SK-N-SH (cell line): ENCODE data around the gene WWOX. TPM values are rescaled to one million over a fixed set of nuclear protein-coding genes. Genes with fewer than 3 reads are reported as not detected.

ENCODE experiments used
- CTCF ChIA-PET: fragments of 300-600, 350-600 bp; formaldehyde crosslinking; extraction: SDS; loops from one replicate; lab custom pipeline; 2021; lab: Yijun Ruan, JAX
- POLR2A ChIA-PET: fragments of 350-600 bp; sonication (Branson Sonifier 250); formaldehyde crosslinking; extraction: SDS; loops from one replicate; lab custom pipeline; 2020; ENCODE audit warnings: antibody characterized with exemption, inconsistent platforms; lab: Yijun Ruan, JAX
- DNase-seq: peaks from one replicate; pipeline ENCODE4 v3.0.0; 2012
- H2AFZ ChIP-seq: fragments of 200-600 bp; sonication (generic); 2 replicates; pipeline ENCODE4 v1.8.1; 2016; ENCODE audit warnings: antibody characterized with exemption, mild to moderate bottlenecking, low read depth
- H3F3A ChIP-seq: fragments of 200-600 bp; sonication (generic); replicated peaks from 2 replicates; pipeline ENCODE3; 2016; ENCODE audit warnings: antibody characterized with exemption, mild to moderate bottlenecking; ENCODE audit not compliant: insufficient read depth
- H3K27ac ChIP-seq, 2 experiments: fragments of 200-500 bp in 1 of 2; fragments of 200-600 bp in 1 of 2; sonication (Bioruptor generic) in 1 of 2; sonication (generic), shearing (Covaris generic) in 1 of 2; 2 replicates each; pipeline versions ENCODE4 v1.5.1 to v1.6.1; 2014 to 2016; ENCODE audit warnings: low read depth in 2 of 2, inconsistent platforms in 1 of 2, low read length in 1 of 2, mild to moderate bottlenecking in 1 of 2, mixed read lengths in 1 of 2
- H3K27me3 ChIP-seq: fragments of 200-600 bp; sonication (generic), shearing (Covaris generic); 2 replicates; pipeline ENCODE4 v1.6.1; 2016; ENCODE audit warnings: mixed run types; ENCODE audit not compliant: insufficient read depth
- H3K36me3 ChIP-seq, 2 experiments: fragments of 200-500 bp in 1 of 2; fragments of 200-600 bp in 1 of 2; sonication (Bioruptor generic) in 1 of 2; sonication (generic) in 1 of 2; replicated peaks in 1 of 2; 2 replicates each; pipeline versions ENCODE3 to v1.5.1; 2014 to 2016; ENCODE audit warnings: low read length in 1 of 2, mild to moderate bottlenecking in 1 of 2; ENCODE audit not compliant: insufficient read depth in 2 of 2, control insufficient read depth in 1 of 2
- H3K4me1 ChIP-seq, 2 experiments: fragments of 200-500 bp in 1 of 2; fragments of 200-600 bp in 1 of 2; sonication (Bioruptor generic) in 1 of 2; sonication (generic), shearing (Covaris generic) in 1 of 2; 2 replicates each; pipeline versions ENCODE4 v1.5.1 to v1.6.1; 2014 to 2016; ENCODE audit warnings: low read depth in 1 of 2, low read length in 1 of 2, mixed run types in 1 of 2; ENCODE audit not compliant: insufficient read depth in 2 of 2, control insufficient read depth in 1 of 2
- H3K4me2 ChIP-seq: fragments of 200-600 bp; sonication (generic), shearing (Covaris generic); 2 replicates; pipeline ENCODE4 v1.6.1; 2017; ENCODE audit warnings: mixed run types
- H3K4me3 ChIP-seq, 2 experiments: fragments of 200-500 bp in 1 of 2; fragments of 200-600 bp in 1 of 2; sonication (Bioruptor generic) in 1 of 2; sonication (generic), shearing (Covaris generic) in 1 of 2; 2 replicates each; pipeline versions ENCODE4 v1.5.1 to v1.8.1; 2014 to 2016; ENCODE audit warnings: low read depth in 2 of 2, inconsistent platforms in 1 of 2, low read length in 1 of 2, mild to moderate bottlenecking in 1 of 2, mixed read lengths in 1 of 2, moderate library complexity in 1 of 2
- H3K79me2 ChIP-seq: fragments of 200-600 bp; sonication (generic); 2 replicates; pipeline ENCODE4 v1.8.1; 2017; ENCODE audit warnings: mild to moderate bottlenecking; ENCODE audit not compliant: insufficient read depth
- H3K9ac ChIP-seq: fragments of 200-600 bp; sonication (generic); 2 replicates; pipeline ENCODE4 v1.6.1; 2017; ENCODE audit warnings: mixed run types
- H3K9me2 ChIP-seq: fragments of 200-600 bp; sonication (generic); 2 replicates; pipeline ENCODE4 v1.6.1; 2017; ENCODE audit warnings: mixed run types
- H3K9me3 ChIP-seq: fragments of 200-600 bp; sonication (generic); 2 replicates; pipeline ENCODE4 v1.6.1; 2017; ENCODE audit warnings: mixed run types, mild to moderate bottlenecking, moderate library complexity
- H4K20me1 ChIP-seq: fragments of 200-600 bp; sonication (generic); 2 replicates; pipeline ENCODE4 v1.6.1; 2017; ENCODE audit warnings: mild to moderate bottlenecking, mixed run types; ENCODE audit not compliant: insufficient read depth
- CHD2 ChIP-seq: fragments of 150-350 bp; IDR thresholded peaks from 2 replicates; pipeline ENCODE4 v1.6.1; 2018; ENCODE audit warnings: low read length; ENCODE audit not compliant: partially characterized antibody
- EP300 ChIP-seq, 2 experiments: IDR thresholded peaks; 2 replicates each; pipeline versions ENCODE4 v1.4.0 to v1.6.1; 2012; ENCODE audit warnings: borderline replicate concordance in 1 of 2, low read depth in 1 of 2, low read length in 1 of 2
- EZH2phosphoT487 ChIP-seq: fragments of 200-600 bp; sonication (generic); IDR thresholded peaks from 2 replicates; pipeline ENCODE4 v1.6.1; 2017; ENCODE audit warnings: low read depth, mixed run types, mild to moderate bottlenecking, antibody characterized with exemption, moderate library complexity, borderline replicate concordance
- FOXM1 ChIP-seq: IDR thresholded peaks from 2 replicates; pipeline ENCODE4 v1.4.0; 2012; ENCODE audit warnings: low read depth, mild to moderate bottlenecking
- IRF3 ChIP-seq: fragments of 150-350 bp; IDR thresholded peaks from 2 replicates; pipeline ENCODE4 v1.6.1; 2016; ENCODE audit warnings: mild to moderate bottlenecking, low read depth, low read length
- JUND ChIP-seq: IDR thresholded peaks from 2 replicates; pipeline ENCODE4 v1.4.0; 2012
- NFIC ChIP-seq: IDR thresholded peaks from 2 replicates; pipeline ENCODE4 v1.4.0; 2012; ENCODE audit warnings: borderline replicate concordance
- NRF1 ChIP-seq: IDR thresholded peaks from 2 replicates; pipeline ENCODE4 v1.6.1; 2012; ENCODE audit warnings: low read depth, mild to moderate bottlenecking, low read length
- RFX5 ChIP-seq: IDR thresholded peaks from 2 replicates; pipeline ENCODE4 v1.6.1; 2012; ENCODE audit warnings: mild to moderate bottlenecking, improper control_type of control experiment, low read length
- TCF12 ChIP-seq: IDR thresholded peaks from 2 replicates; pipeline ENCODE4 v1.4.0; 2012
- TEAD4 ChIP-seq: IDR thresholded peaks from 2 replicates; pipeline ENCODE4 v1.4.0; 2012; ENCODE audit warnings: mild to moderate bottlenecking, borderline replicate concordance; ENCODE audit not compliant: insufficient read depth
- WGBS: methylation state at CpG from one replicate; pipeline ENCODE4 v1.1.6; 2017; ENCODE audit warnings: low lambda C conversion rate; 5-methylcytosine and 5-hydroxymethylcytosine counted together
- polyA plus RNA-seq, 3 experiments: library from polyadenylated mRNA; depleted of rRNA; stranded (reverse); fragments of >200 nt; gene quantifications; 2 replicates each; pipeline ENCODE4 v1.2.3, GENCODE V29; 2012

Gene WWOX
- polyA plus RNA-seq, 1 of the 3 experiments (the other 2 are of a cell fraction) = 10.8 TPM

- Histone ChIP-seq H3K9me2 (no peaks in the 10 kb centered on the region), H3K9me3 (no peaks in the 10 kb centered on the region), H3K4me3 (no peak overlapping the region), H3K27ac (no peak overlapping the region), H2AFZ (no peak overlapping the region), H3K36me3 (no peaks in the 10 kb centered on the region), H3K9ac (no peak overlapping the region), H4K20me1 (no peaks in the 10 kb centered on the region), H3K4me1 (peaks cover 0 to 3% of the 10 kb centered on the region in 2 experiments; a peak in 1 of 4 replicates), H3K79me2 (no peaks in the 10 kb centered on the region), H3K4me2 (no peak overlapping the region), H3F3A (no peaks in the 10 kb centered on the region), H3K27me3 (no peaks in the 10 kb centered on the region)
- ChIA-PET CTCF (interaction anchor here (1.3 kb wide), 1 partner anchor 122 kb away, joined by 3 read pairs; no protein-coding TSS in a partner anchor), POLR2A (no interaction called here)
- no peak for DNase-seq
- WGBS = 53% methylated on average over 3 of the region's 3 CpGs
- no peak for TF ChIP-seq NRF1
- TF ChIP-seq FOXM1 = no peak
- TF ChIP-seq CHD2 = no peak
- no peak for TF ChIP-seq JUND
- no peak for TF ChIP-seq NFIC
- no peak for TF ChIP-seq RFX5
- TF ChIP-seq EZH2phosphoT487 = no peak
- TF ChIP-seq IRF3 = no peak
Observed at GRCh38 chr16:78648517-78648916, 549.1 kb downstream of the WWOX start.

- Histone ChIP-seq H3K36me3 (no peaks in the 10 kb centered on the region), H3F3A (no peaks in the 10 kb centered on the region), H3K27ac (no peak overlapping the region), H3K9ac (no peak overlapping the region), H4K20me1 (no peaks in the 10 kb centered on the region), H3K79me2 (no peaks in the 10 kb centered on the region), H3K4me2 (no peak overlapping the region), H3K9me3 (no peaks in the 10 kb centered on the region), H3K27me3 (no peaks in the 10 kb centered on the region), H3K4me1 (peaks cover 0 to 8% of the 10 kb centered on the region in 2 experiments; a peak in 2 of 4 replicates), H2AFZ (no peak overlapping the region), H3K9me2 (no peaks in the 10 kb centered on the region), H3K4me3 (no peak overlapping the region)
- DNase-seq = no peak
- 40% methylated on average over 8 of the region's 8 CpGs for WGBS
- POLR2A ChIA-PET = no interaction called here
- no peak for TF ChIP-seq TEAD4
- TF ChIP-seq TCF12 = no peak
- TF ChIP-seq EP300 (IDR thresholded peaks at IDR 0.05; ENCODE audit: borderline replicate concordance in 1 of 2, low read depth in 1 of 2, low read length in 1 of 2) = no peak
- CTCF ChIA-PET = interaction anchor here (1.2 kb wide), 1 partner anchor 16 kb away, joined by 3 read pairs; no protein-coding TSS in a partner anchor
Observed at GRCh38 chr16:78650339-78651074, 551.1 kb downstream of the WWOX start.
